Activated naive CD4-positive, alpha-beta T cell treated with anti-CD3 and anti-CD28 coated beads, Interleukin-2, amount 10 ng/mL, durations not matched to agents 7 days and 5 days (primary cell): Measurements from ENCODE around the gene KRTAP13-2.
A peak's percentile ranks its signal among the peaks of the same experiment; 100 is the strongest.

Source experiments
- CTCF ChIA-PET: fragments of 350-600 bp; sonication (Branson Sonifier 250); formaldehyde crosslinking; loops from one replicate; lab custom pipeline; 2021; ENCODE audit warnings: antibody characterized with exemption; lab: Charles Lee
- DNase-seq: peaks from one replicate; pipeline ENCODE4 v3.0.0-alpha.2; 2020
- H3K27ac Mint-ChIP-seq: one replicate; pipeline ENCODE4 v1.8.0; 2021; ENCODE audit warnings: mild to moderate bottlenecking, moderate library complexity, mixed read lengths
- H3K27me3 Mint-ChIP-seq: one replicate; pipeline ENCODE4 v1.8.0; 2021; ENCODE audit warnings: mild to moderate bottlenecking, mixed read lengths
- H3K36me3 Mint-ChIP-seq: one replicate; pipeline ENCODE4 v1.8.0; 2021; ENCODE audit warnings: mixed read lengths
- H3K4me1 Mint-ChIP-seq: one replicate; pipeline ENCODE4 v1.8.0; 2021; ENCODE audit warnings: mixed read lengths
- H3K4me3 Mint-ChIP-seq: one replicate; pipeline ENCODE4 v1.8.0; 2021; ENCODE audit warnings: mild to moderate bottlenecking, moderate library complexity, mixed read lengths
- H3K9me3 Mint-ChIP-seq: one replicate; pipeline ENCODE4 v1.8.0; 2021; ENCODE audit warnings: mixed read lengths

The KRTAP13-2 gene

DNA sequence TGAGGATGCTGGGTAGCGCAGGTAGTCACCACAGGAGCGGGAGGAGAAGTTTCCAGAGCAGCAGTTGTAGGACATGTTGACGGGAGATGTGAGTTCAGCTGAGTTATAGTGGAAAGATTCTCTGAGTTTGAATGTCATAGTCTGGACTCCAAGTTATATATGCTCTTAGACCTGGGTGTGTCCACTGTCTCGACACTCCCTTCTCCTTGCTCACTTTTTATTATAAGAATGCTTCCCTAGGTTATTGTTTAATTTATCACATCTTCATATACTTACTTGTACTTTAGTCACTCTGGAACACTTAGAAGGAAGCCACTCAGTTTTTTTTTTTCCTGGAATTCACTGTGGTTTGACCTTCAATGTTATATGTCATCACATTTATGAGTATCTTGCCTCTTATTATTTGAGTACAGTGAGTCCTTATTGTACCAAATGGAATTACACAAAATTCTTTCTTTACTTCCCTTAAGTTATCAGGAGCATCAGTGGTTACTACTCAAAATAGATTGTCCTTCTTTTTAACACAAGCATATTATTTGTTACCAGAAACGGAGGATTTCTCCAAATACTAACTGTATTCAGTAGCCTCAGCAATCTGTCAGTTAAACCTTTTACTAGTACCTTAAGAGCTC lies at the start of gene KRTAP13-2:
KRTAP13-2 (minus strand) TSS at position 133 of the 632 bp plus-strand sequence; CDS start at position 75, 58 bp downstream.
- CTCF ChIA-PET: no interaction called here
- no peak within 1 kb of the TSS for H3K27ac Mint-ChIP-seq
- no peaks in the 10 kb centered on the region for H3K4me1 Mint-ChIP-seq

GRCh38 chr21:30415993-30416392 lies 43.9 kb upstream of the KRTAP13-2 start:
- H3K36me3 Mint-ChIP-seq: no peaks in the 10 kb centered on the region
- DNase-seq: no peak
- H3K4me1 Mint-ChIP-seq: no peaks in the 10 kb centered on the region
- no peaks in the 10 kb centered on the region for H3K27me3 Mint-ChIP-seq
- peaks cover 5% of the 10 kb centered on the region for H3K9me3 Mint-ChIP-seq
- H3K4me3 Mint-ChIP-seq: no peak overlapping the region
- no peak overlapping the region for H3K27ac Mint-ChIP-seq
- CTCF ChIA-PET: no interaction called here

More for the DNA sequence above, at the start of gene KRTAP13-2:
- peaks cover 5% of the 10 kb centered on the region for H3K27me3 Mint-ChIP-seq
- no peak for DNase-seq
- H3K36me3 Mint-ChIP-seq: no peaks in the 10 kb centered on the region
- no peaks in the 10 kb centered on the region for H3K9me3 Mint-ChIP-seq
- H3K4me3 Mint-ChIP-seq: no peak within 1 kb of the TSS

- H3K27ac Mint-ChIP-seq: no peak overlapping the region
- H3K9me3 Mint-ChIP-seq: no peaks in the 10 kb centered on the region
- peak; percentile 23 for DNase-seq
- no peaks in the 10 kb centered on the region for H3K36me3 Mint-ChIP-seq
- no peak overlapping the region for H3K4me3 Mint-ChIP-seq
- peaks cover 3% of the 10 kb centered on the region for H3K27me3 Mint-ChIP-seq
- CTCF ChIA-PET: interaction anchor here (0.7 to 1.3 kb wide), 2 partner anchors 13 to 64 kb away, joined by 4 read pairs; partner anchors contain the start of gene KRTAP13-1
- peaks cover 2% of the 10 kb centered on the region for H3K4me1 Mint-ChIP-seq
Measured at GRCh38 chr21:30408782-30409494, 36.9 kb upstream of the KRTAP13-2 start.

DNA sequence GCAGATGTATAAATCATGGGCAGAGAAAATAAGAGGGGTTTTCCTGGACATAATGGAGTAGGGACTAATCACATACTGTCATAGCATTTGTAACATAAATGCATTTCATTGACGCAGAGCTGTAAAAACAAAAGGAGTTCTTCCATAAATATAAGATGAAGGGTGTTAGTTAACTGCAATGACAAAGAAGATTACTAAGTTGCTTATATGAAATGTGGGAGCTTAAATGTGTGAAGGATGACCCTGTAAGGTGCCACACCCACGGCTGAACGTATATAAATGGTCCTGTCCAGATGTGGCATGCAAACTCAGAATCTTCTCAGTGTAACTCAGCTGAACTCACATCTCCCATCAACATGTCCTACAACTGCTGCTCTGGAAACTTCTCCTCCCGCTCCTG lies 23.7 kb upstream of the KRTAP13-2 start, which contains the start of gene KRTAP13-1:
KRTAP13-1 (plus strand) TSS at position 301 of the 400 bp plus-strand sequence; CDS start at position 357, 56 bp downstream.
- no peaks in the 10 kb centered on the region for H3K27me3 Mint-ChIP-seq
- H3K27ac Mint-ChIP-seq: no peak within 1 kb of the TSS
- H3K4me3 Mint-ChIP-seq: no peak within 1 kb of the TSS
- H3K36me3 Mint-ChIP-seq: no peaks in the 10 kb centered on the region
- CTCF ChIA-PET: interaction anchor here (1.4 kb wide), 1 partner anchor 13 kb away, joined by 4 read pairs; no protein-coding TSS in a partner anchor
- no peaks in the 10 kb centered on the region for H3K4me1 Mint-ChIP-seq
- H3K9me3 Mint-ChIP-seq: peaks cover 1% of the 10 kb centered on the region
- DNase-seq: no peak

DNA sequence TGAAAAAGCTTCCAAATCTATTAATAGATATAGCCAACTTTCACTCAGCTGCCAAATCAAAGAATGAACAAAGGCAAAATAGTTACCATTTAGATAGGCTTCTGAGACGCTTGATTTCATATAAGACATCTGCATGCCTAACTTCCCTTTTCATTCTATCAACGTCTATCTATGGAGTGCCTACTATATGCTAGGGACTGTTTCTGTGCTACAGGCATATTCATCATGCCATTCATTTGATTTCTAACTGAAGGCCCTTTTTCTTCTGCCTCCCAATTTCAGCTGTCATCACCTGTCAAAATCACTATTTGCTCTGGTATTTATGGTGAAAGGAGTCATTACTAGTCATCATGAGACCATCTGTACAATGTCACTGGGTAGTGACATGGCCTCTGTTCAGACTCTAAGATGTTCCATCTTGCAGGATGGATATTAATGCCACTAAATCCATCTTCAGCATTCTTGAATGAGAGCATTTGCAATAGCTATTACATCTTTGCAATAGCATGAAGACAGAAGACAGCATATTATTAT lies 19.5 kb upstream of the KRTAP13-2 start:
- peaks cover 5% of the 10 kb centered on the region for H3K9me3 Mint-ChIP-seq
- CTCF ChIA-PET: no interaction called here
- H3K27me3 Mint-ChIP-seq: no peaks in the 10 kb centered on the region
- no peaks in the 10 kb centered on the region for H3K36me3 Mint-ChIP-seq
- no peak overlapping the region for H3K27ac Mint-ChIP-seq
- DNase-seq: no peak
- no peaks in the 10 kb centered on the region for H3K4me1 Mint-ChIP-seq
- H3K4me3 Mint-ChIP-seq: no peak overlapping the region

DNA sequence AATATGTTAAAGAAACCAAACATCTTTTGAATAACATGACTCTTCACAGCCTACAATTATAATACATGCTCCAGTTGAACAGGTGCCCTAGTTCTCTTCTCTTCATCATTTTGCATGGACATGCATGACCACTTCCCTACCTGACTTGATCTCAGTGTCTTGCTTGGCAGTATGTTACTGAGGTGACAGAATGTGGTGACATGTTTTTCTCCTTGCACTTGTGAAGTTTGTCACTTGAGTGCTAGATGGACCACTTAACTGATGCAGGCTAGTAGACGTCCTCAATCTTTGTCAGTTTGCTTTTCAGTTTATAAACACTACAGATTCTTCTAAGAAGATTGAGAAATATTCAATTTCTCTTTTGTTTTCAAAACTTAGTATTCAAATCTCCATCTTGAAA lies 10.1 kb upstream of the KRTAP13-2 start:
- CTCF ChIA-PET: no interaction called here
- Mint-ChIP-seq H3K4me1 (no peaks in the 10 kb centered on the region), H3K9me3 (no peaks in the 10 kb centered on the region), H3K27me3 (no peaks in the 10 kb centered on the region), H3K27ac (no peak overlapping the region), H3K4me3 (no peak overlapping the region), H3K36me3 (no peaks in the 10 kb centered on the region)
- no peak for DNase-seq

DNA sequence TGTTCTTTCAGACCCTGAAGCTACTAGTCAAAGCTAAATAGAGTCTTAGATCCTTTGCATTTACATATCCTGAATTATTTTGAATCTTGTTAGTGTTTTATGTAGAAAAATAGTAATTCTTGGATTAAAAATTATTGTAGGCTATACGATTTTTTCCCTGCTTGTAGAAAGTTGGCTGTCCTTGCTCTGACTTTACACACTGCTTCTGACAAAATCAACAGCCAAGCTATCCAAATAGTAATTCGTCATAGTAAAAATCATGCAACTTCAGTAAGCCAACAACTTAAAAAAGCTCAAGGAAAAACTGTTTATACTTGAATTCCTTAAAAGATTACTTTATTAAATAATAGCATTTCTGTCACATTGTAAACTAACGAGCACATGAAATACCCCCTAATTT lies 16.2 kb downstream of the KRTAP13-2 start:
- H3K9me3 Mint-ChIP-seq: no peaks in the 10 kb centered on the region
- no peak overlapping the region for H3K27ac Mint-ChIP-seq
- CTCF ChIA-PET: no interaction called here
- no peaks in the 10 kb centered on the region for H3K36me3 Mint-ChIP-seq
- peaks cover 4% of the 10 kb centered on the region for H3K27me3 Mint-ChIP-seq
- H3K4me3 Mint-ChIP-seq: no peak overlapping the region
- H3K4me1 Mint-ChIP-seq: no peaks in the 10 kb centered on the region
- DNase-seq: no peak

DNA sequence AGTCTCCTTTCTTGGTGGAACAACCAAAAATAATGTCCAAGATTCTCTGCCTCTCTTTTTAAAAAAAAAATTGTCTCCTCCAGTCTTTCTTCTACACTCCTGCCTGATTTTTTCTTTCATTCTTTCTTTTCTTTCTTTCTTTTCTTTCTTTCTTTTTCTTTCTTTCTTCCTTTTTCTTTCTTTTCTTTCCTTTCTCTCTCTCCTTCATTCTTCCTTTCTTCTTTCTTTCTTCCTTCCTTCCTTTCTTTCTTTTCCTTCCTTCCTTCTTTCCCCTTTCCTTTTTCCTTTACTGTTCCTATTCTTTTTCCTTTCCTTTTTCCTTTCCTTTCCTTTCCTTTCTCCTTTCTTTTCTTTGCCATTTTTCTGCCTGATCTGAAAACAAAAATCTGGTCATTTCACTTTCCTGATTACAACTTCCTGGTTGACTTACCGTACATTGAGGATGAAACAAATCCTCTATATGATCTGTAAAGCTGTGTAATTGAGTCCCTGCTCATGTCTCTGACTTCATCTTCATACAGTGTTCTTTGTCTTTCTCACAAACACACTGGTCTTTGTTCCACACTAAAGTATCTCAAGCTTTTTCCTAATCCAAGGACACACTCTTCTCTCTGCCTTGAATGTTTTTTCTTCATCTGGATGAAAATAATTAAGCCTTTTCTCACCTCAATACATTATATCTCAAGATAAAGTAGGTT lies 17.6 kb downstream of the KRTAP13-2 start:
- Mint-ChIP-seq H3K9me3 (no peaks in the 10 kb centered on the region), H3K27ac (no peak overlapping the region), H3K27me3 (peaks cover 4% of the 10 kb centered on the region), H3K4me1 (no peaks in the 10 kb centered on the region), H3K36me3 (no peaks in the 10 kb centered on the region), H3K4me3 (no peak overlapping the region)
- DNase-seq: no peak
- CTCF ChIA-PET: no interaction called here

- no peak overlapping the region for H3K4me3 Mint-ChIP-seq
- CTCF ChIA-PET: no interaction called here
- no peaks in the 10 kb centered on the region for H3K4me1 Mint-ChIP-seq
- peaks cover 4% of the 10 kb centered on the region for H3K27me3 Mint-ChIP-seq
- H3K27ac Mint-ChIP-seq: no peak overlapping the region
- H3K9me3 Mint-ChIP-seq: no peaks in the 10 kb centered on the region
- no peak for DNase-seq
- H3K36me3 Mint-ChIP-seq: no peaks in the 10 kb centered on the region
Measured at GRCh38 chr21:30351534-30351933, 20.5 kb downstream of the KRTAP13-2 start.

DNA sequence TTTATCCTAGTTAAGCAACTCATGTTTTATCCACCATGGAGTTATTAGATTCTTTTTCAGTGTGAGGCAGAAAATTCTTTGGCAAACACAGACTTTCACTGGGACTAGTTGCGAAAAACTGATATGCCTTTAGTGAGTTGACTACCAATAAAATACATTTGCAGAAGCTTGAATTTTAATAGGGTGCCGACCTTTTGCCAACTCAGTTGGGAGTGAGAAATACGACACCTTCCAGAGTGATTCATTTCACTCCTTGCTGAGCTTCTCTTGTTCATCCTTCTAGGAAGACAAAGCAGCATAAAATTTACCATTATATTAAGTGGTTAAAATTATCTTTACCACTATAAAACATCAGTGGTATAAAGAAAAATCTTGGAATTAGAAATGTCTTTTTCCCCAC lies 22.5 kb downstream of the KRTAP13-2 start:
- peaks cover 4% of the 10 kb centered on the region for H3K27me3 Mint-ChIP-seq
- H3K27ac Mint-ChIP-seq: no peak overlapping the region
- H3K9me3 Mint-ChIP-seq: no peaks in the 10 kb centered on the region
- no peaks in the 10 kb centered on the region for H3K36me3 Mint-ChIP-seq
- CTCF ChIA-PET: no interaction called here
- no peak overlapping the region for H3K4me3 Mint-ChIP-seq
- H3K4me1 Mint-ChIP-seq: no peaks in the 10 kb centered on the region
- DNase-seq: no peak

DNA sequence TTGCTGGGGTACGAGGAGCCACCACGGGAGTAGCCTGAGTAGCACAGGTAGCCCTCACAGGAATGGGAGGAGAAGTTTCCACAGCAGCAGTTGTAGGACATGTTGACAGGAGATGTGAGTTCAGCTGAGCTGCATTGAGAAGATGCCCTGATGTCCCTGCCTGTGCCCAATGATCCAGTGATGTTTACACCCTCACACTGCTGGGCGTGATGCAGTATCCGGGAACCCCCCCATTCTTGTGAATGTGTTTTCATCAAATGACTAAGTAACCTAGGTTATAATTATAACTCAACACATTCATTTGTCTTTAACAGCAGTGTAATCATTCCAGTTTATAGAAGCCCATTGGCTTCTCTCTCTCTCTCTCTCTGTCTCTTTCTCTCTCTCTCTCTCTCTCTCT lies 23.6 kb downstream of the KRTAP13-2 start, which contains the start of gene KRTAP23-1:
KRTAP23-1 (minus strand) TSS at position 101 of the 400 bp plus-strand sequence; CDS start at position 101, 0 bp downstream.
- Mint-ChIP-seq H3K9me3 (no peaks in the 10 kb centered on the region), H3K27ac (no peak within 1 kb of the TSS), H3K4me1 (no peaks in the 10 kb centered on the region), H3K36me3 (no peaks in the 10 kb centered on the region), H3K4me3 (no peak within 1 kb of the TSS), H3K27me3 (no peaks in the 10 kb centered on the region)
- CTCF ChIA-PET: no interaction called here
- no peak for DNase-seq

- no peaks in the 10 kb centered on the region for H3K36me3 Mint-ChIP-seq
- H3K4me3 Mint-ChIP-seq: no peak overlapping the region
- DNase-seq: no peak
- H3K9me3 Mint-ChIP-seq: no peaks in the 10 kb centered on the region
- H3K27me3 Mint-ChIP-seq: no peaks in the 10 kb centered on the region
- no peak overlapping the region for H3K27ac Mint-ChIP-seq
- CTCF ChIA-PET: interaction anchor here (1.1 kb wide), 1 partner anchor 64 kb away, joined by 4 read pairs; no protein-coding TSS in a partner anchor
- no peaks in the 10 kb centered on the region for H3K4me1 Mint-ChIP-seq
Measured at GRCh38 chr21:30345014-30345413, 27.1 kb downstream of the KRTAP13-2 start.

- Mint-ChIP-seq H3K4me1 (no peaks in the 10 kb centered on the region), H3K9me3 (no peaks in the 10 kb centered on the region), H3K4me3 (no peak overlapping the region), H3K36me3 (no peaks in the 10 kb centered on the region), H3K27me3 (no peaks in the 10 kb centered on the region), H3K27ac (no peak overlapping the region)
- CTCF ChIA-PET: interaction anchor here (0.6 to 1.1 kb wide), 3 partner anchors 498 to 1263 kb away, joined by 3 to 5 read pairs (median 3); no protein-coding TSS in a partner anchor
- no peak for DNase-seq
Measured at GRCh38 chr21:30340714-30341573, 31.1 kb downstream of the KRTAP13-2 start.
